ENCODE results near the gene AK6. TPM values are rescaled to one million over a fixed set of nuclear protein-coding genes. Genes with fewer than 3 reads are reported as not detected.
"Not testable (repeated sequence)": the region's sequence is repeated elsewhere in the genome, so short reads cannot be mapped to it uniquely, and the experiment has no call there.

The AK6 gene
- polyA plus RNA-seq, 3 donors: 65.9 to 89.1 (median 73.4) TPM

- no peak for DNase-seq (ENCODE audit: extremely low read depth in 1 of 11, low read depth in 9 of 11, low spot score in 4 of 11)
Measured at GRCh38 chr5:69364414-69364813, 4.9 kb downstream of the AK6 start.

- no peak for DNase-seq (ENCODE audit: extremely low read depth in 1 of 11, low read depth in 9 of 11, low spot score in 4 of 11)
Measured at GRCh38 chr5:69360442-69360841, 8.9 kb downstream of the AK6 start.

GRCh38 chr5:69359699-69360098, 9.6 kb downstream of the AK6 start:
- no peak for DNase-seq (ENCODE audit: extremely low read depth in 1 of 11, low read depth in 9 of 11, low spot score in 4 of 11)

GRCh38 chr5:69350664-69351063, 18.7 kb downstream of the AK6 start:
- no peak for DNase-seq (ENCODE audit: extremely low read depth in 1 of 11, low read depth in 9 of 11, low spot score in 4 of 11)

- DNase-seq (ENCODE audit: extremely low read depth in 1 of 11, low read depth in 9 of 11, low spot score in 4 of 11): no peak
Measured at GRCh38 chr5:69343083-69343482, 26.2 kb downstream of the AK6 start.

GRCh38 chr5:69341520-69342161, 27.7 kb downstream of the AK6 start:
- DNase-seq (ENCODE audit: extremely low read depth in 1 of 11, low read depth in 9 of 11, low spot score in 4 of 11): no peak

GRCh38 chr5:69335341-69335935, 33.9 kb downstream of the AK6 start:
- no peak for DNase-seq (ENCODE audit: extremely low read depth in 1 of 11, low read depth in 9 of 11, low spot score in 4 of 11)

GRCh38 chr5:69334793-69335268, 34.5 kb downstream of the AK6 start:
- peak; percentile 27 to 77 (median 63) for DNase-seq (ENCODE audit: extremely low read depth in 1 of 11, low read depth in 9 of 11, low spot score in 4 of 11)

GRCh38 chr5:69333668-69334315, 35.5 kb downstream of the AK6 start:
- not testable (repeated sequence) for DNase-seq (ENCODE audit: extremely low read depth in 1 of 11, low read depth in 9 of 11, low spot score in 4 of 11)

- peak in 3 of 11 donors; percentile 4 to 8 (median 6) for DNase-seq (ENCODE audit: extremely low read depth in 1 of 11, low read depth in 9 of 11, low spot score in 4 of 11)
Measured at GRCh38 chr5:69331528-69332445, 37.5 kb downstream of the AK6 start.

GRCh38 chr5:69329905-69330489, 39.3 kb downstream of the AK6 start:
- no peak for DNase-seq (ENCODE audit: extremely low read depth in 1 of 11, low read depth in 9 of 11, low spot score in 4 of 11)

- no peak for DNase-seq (ENCODE audit: extremely low read depth in 1 of 11, low read depth in 9 of 11, low spot score in 4 of 11)
Measured at GRCh38 chr5:69326365-69326764, 43.0 kb downstream of the AK6 start.

GRCh38 chr5:69317391-69317790, 51.9 kb downstream of the AK6 start:
- no peak for DNase-seq (ENCODE audit: extremely low read depth in 1 of 11, low read depth in 9 of 11, low spot score in 4 of 11)

GRCh38 chr5:69315972-69316371, 53.3 kb downstream of the AK6 start:
- DNase-seq (ENCODE audit: extremely low read depth in 1 of 11, low read depth in 9 of 11, low spot score in 4 of 11): no peak

- DNase-seq (ENCODE audit: extremely low read depth in 1 of 11, low read depth in 9 of 11, low spot score in 4 of 11): no peak
Measured at GRCh38 chr5:69313428-69313827, 55.9 kb downstream of the AK6 start.

- no peak for DNase-seq (ENCODE audit: extremely low read depth in 1 of 11, low read depth in 9 of 11, low spot score in 4 of 11)
Measured at GRCh38 chr5:69312459-69313160, 56.7 kb downstream of the AK6 start.

- DNase-seq (ENCODE audit: extremely low read depth in 1 of 11, low read depth in 9 of 11, low spot score in 4 of 11): no peak
Measured at GRCh38 chr5:69309380-69309779, 59.9 kb downstream of the AK6 start.

- DNase-seq (ENCODE audit: extremely low read depth in 1 of 11, low read depth in 9 of 11, low spot score in 4 of 11): no peak
Measured at GRCh38 chr5:69308046-69308553, 61.2 kb downstream of the AK6 start.
